ENCODE data around the gene AIFM3. TPM values are rescaled to one million over a fixed set of nuclear protein-coding genes. Genes with fewer than 3 reads are reported as not detected.

The AIFM3 gene
- total RNA-seq, 1 donor from 2014 or later, result not detected

- intact Hi-C loops (cut with micrococcal nuclease), result no loop called here
Observed at GRCh38 chr22:21022507-21022906, 55.5 kb downstream of the AIFM3 start.

GRCh38 chr22:21022955-21023614, 56.0 kb downstream of the AIFM3 start:
- intact Hi-C loops (cut with micrococcal nuclease), result no loop called here

- intact Hi-C loops (cut with micrococcal nuclease), result no loop called here
Observed at GRCh38 chr22:21025266-21025665, 58.2 kb downstream of the AIFM3 start.

DNA sequence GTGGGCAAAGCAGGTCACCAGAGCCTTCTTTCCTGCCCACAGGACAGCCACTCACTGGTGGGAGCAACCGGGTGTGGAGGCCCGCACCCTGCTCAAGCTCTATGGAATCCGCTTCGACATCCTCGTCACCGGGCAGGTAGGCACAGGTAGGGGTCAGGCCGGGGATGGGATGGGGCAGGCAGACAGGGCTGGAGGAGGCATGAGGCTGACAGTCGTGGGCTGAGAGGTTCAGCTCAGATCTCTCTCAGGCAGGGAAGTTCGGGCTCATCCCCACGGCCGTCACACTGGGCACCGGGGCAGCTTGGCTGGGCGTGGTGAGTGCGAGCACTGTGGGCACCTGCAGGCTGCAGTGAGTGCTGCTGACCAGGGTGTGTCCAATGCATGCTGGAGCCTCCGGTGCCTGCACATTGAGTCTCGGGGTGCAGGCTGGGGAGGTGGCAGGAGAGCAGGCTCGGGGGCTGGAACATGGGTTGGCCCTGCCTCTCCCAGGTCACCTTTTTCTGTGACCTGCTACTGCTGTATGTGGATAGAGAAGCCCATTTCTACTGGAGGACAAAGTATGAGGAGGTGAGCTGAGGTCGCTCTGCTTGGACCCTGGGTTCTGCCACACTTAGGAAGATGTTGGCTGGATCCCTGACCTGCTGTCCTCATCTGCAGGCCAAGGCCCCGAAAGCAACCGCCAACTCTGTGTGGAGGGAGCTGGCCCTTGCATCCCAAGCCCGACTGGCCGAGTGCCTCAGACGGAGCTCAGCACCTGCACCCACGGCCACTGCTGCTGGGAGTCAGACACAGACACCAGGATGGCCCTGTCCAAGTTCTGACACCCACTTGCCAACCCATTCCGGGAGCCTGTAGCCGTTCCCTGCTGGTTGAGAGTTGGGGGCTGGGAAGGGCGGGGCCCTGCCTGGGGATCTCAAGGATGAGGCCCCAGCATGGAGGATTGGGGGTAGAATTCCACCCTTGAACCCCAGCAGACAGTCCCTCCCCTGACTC, 59.0 kb downstream of the AIFM3 start:
- intact Hi-C loops (cut with micrococcal nuclease), result no loop called here

DNA sequence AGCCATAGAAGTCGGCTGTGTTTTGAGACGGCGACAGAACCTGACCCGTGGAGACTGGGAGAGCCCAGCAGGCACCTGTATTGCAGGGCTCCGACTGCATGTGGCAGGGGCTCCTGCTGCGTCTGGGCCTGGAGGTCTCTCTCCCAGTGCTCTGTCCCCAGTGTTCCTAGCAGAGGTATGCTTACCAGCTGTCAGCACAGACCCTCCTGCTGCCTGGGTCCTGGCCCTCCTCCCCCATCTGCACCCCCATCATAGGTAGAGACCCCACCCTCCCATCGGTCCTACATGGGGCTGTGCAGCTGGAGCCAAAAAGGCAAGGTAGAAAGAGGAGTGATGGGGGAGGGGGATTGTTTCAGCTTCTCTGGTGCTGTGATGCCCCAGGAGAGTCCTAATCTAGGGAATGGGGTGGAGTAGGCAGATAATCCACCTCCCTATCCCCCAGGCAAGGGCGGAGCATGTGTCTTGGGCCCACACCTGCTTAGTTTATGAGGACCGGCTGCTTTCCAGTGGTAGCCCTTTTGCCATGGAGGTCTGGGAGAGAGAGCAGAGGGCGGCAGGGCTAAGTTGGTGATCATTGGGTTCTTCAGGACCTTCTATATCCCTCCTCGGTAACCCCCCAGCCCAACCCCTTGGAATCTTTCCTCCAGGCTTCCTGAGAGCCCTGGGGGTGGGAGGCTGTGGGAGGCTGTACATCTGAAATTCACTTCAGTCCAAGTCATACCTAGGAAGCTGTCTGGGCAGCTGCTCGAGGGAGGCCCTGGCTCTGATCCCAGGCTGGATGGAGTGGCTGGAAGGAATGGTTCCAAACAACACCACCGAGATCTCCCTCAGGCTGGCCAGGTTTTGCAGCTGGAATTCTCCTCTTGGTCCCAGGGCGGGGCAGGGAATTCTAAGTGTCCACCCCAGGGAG, 60.0 kb downstream of the AIFM3 start:
- intact Hi-C loops (cut with micrococcal nuclease), result no loop called here

DNA sequence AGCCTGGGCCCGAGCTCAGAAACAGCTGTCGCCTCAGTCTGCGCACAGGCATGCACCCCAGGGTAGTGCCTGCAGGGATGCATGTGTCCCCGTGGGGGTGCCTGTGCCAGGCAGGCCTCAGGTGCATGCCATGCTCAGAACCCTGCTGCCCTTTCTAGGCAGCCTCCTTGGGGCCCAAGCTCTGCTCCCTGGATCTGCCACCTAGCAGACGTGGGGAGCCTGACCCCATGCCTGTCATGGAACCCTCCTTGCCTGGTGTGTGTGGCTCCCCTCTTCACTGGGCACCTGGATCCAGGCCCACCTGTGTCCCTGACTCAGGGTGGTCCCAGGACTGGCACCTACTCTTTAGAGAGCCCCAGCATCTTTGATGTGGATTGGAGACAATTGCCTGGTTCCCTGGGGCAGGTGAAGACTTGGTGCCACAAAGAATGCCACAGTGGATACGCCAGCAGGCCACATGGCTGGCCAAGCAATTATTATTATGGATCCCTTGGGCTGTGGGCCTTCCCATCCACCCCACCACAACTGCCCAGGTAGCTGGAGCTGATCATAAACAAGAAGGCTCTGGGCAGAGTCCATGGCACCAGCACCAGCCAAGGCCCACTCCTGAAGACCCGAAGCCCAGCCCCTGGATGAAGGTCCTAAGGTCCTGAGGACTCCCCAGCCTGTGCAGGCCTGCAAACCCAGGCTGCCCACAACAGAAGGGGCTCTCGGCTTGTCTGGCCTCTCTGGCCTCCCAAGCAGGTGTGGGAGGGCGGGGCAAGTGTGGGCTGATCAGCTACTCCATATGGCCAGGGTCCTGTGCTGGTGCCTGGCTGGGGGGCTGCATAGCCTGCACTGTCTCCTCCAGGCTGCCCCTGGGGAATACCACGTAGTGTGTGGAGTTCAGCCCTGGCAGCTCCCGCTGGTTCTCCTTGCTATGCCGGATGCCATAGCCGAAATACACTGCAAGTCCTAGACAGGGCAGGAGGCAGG, 61.5 kb downstream of the AIFM3 start:
- intact Hi-C loops (cut with micrococcal nuclease), result no loop called here

- intact Hi-C loops (cut with micrococcal nuclease), result no loop called here
Observed at GRCh38 chr22:21029486-21030025, 62.5 kb downstream of the AIFM3 start.

DNA sequence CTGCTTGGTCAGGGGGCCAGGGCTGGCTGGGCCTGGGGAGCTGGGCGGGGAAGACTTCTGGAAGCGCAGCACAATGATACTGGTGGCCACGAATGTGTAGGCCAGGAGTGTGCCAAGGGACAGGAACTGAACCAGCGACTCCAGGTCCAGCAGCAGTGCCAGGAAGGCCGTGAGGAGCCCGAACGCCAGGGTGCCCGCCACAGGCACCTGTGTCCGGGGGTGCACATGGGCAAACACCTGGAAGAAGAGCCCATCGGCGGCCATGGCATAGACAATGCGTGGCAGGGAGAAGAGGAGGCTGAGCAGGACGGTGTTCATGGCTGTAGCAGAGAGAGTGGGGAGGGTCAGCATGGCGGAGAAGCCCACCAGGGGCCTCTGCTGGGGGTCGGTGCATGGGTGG, 63.0 kb downstream of the AIFM3 start:
- intact Hi-C loops (cut with micrococcal nuclease), result no loop called here

Other genes with a start within 250 kb of the AIFM3 start
- not detected in 2 replicates for gene SERPIND1, start 193.1 kb upstream of the AIFM3 start, total RNA-seq
- gene PI4KA, start 108.4 kb upstream of the AIFM3 start, total RNA-seq, result 117 and 119 TPM in 2 replicates
- 32.8 and 34.2 TPM in 2 replicates for gene SNAP29, start 108.2 kb upstream of the AIFM3 start, total RNA-seq
- 70.4 and 72.6 TPM in 2 replicates for gene CRKL, start 49.8 kb upstream of the AIFM3 start, total RNA-seq
- gene LZTR1, start 15.0 kb downstream of the AIFM3 start, total RNA-seq, result 83.5 and 89.6 TPM in 2 replicates
- gene THAP7, start 34.9 kb downstream of the AIFM3 start, total RNA-seq, result 25.4 and 28.1 TPM in 2 replicates
- 0.12 and 0.44 TPM in 2 replicates for gene P2RX6, start 47.9 kb downstream of the AIFM3 start, total RNA-seq
- not detected in 2 replicates for gene SLC7A4, start 65.3 kb downstream of the AIFM3 start, total RNA-seq
- not detected in 2 replicates for gene LRRC74B, start 78.7 kb downstream of the AIFM3 start, total RNA-seq